DND-41 (cell line): ENCODE data around the gene TOP2B.

ENCODE experiments used
- ATAC-seq: fragments of 200-7000 bp; cut with Tn5 transposase; 3 replicates; pipeline ENCODE4 v1.9.1; 2021; ENCODE audit warnings: low read depth; ENCODE audit not compliant: insufficient read depth
- DNase-seq: peaks from one replicate; pipeline ENCODE4 v3.0.0-alpha.2; 2020
- H2AFZ ChIP-seq: 2 replicates; pipeline ENCODE4 v1.6.0; 2012; ENCODE audit warnings: low read depth, low read length
- H3K27ac ChIP-seq: 2 replicates; pipeline ENCODE4 v1.5.1; 2012; ENCODE audit warnings: low read length, inconsistent platforms
- H3K27me3 ChIP-seq: fragments of 200-600 bp; sonication (generic); 2 replicates; pipeline ENCODE4 v1.6.0; 2012; ENCODE audit warnings: low read length, mild to moderate bottlenecking, inconsistent platforms; ENCODE audit not compliant: insufficient read depth, poor library complexity
- H3K36me3 ChIP-seq: 2 replicates; pipeline ENCODE4 v1.5.1; 2012; ENCODE audit warnings: low read length, inconsistent platforms; ENCODE audit not compliant: insufficient read depth
- H3K4me1 ChIP-seq: 2 replicates; pipeline ENCODE4 v1.5.1; 2012; ENCODE audit warnings: mild to moderate bottlenecking, low read length; ENCODE audit not compliant: insufficient read depth
- H3K4me2 ChIP-seq: 2 replicates; pipeline ENCODE4 v1.6.0; 2012; ENCODE audit warnings: mild to moderate bottlenecking, moderate library complexity, low read length, inconsistent platforms; ENCODE audit not compliant: insufficient read depth
- H3K4me3 ChIP-seq, 2 experiments: fragments of 200-600 bp in 1 of 2; shearing (Covaris generic) in 1 of 2; 2 replicates each; pipeline ENCODE4 v1.5.1; 2012 to 2016; ENCODE audit warnings: inconsistent platforms in 2 of 2, low read length in 2 of 2, mild to moderate bottlenecking in 2 of 2, low read depth in 1 of 2, moderate library complexity in 1 of 2
- H3K79me2 ChIP-seq: 2 replicates; pipeline ENCODE4 v1.6.0; 2012; ENCODE audit warnings: low read length, inconsistent platforms; ENCODE audit not compliant: insufficient read depth
- H3K9ac ChIP-seq: 2 replicates; pipeline ENCODE4 v1.6.0; 2012; ENCODE audit warnings: low read depth, mild to moderate bottlenecking, inconsistent platforms, low read length, moderate library complexity
- H3K9me3 ChIP-seq: 2 replicates; pipeline ENCODE4 v1.5.1; 2012; ENCODE audit warnings: low read length, moderate library complexity, mild to moderate bottlenecking, inconsistent platforms; ENCODE audit not compliant: insufficient read depth, severe bottlenecking
- H4K20me1 ChIP-seq: 2 replicates; pipeline ENCODE4 v1.6.0; 2012; ENCODE audit warnings: low read length; ENCODE audit not compliant: insufficient read depth
- EZH2 ChIP-seq: IDR thresholded peaks from 3 replicates; pipeline ENCODE4 v1.6.1; 2012; ENCODE audit warnings: borderline replicate concordance, low read depth, mild to moderate bottlenecking, moderate library complexity, low read length, inconsistent platforms; ENCODE audit not compliant: severe bottlenecking
- TF ChIP-seq, protein P1 (sequence below): IDR thresholded peaks from 2 replicates; pipeline ENCODE4 v1.5.1; 2012; ENCODE audit warnings: borderline replicate concordance, low read length, moderate library complexity, mild to moderate bottlenecking; ENCODE audit not compliant: poor library complexity, severe bottlenecking; ENCODE audit errors: extremely low read depth

TOP2B gene

DNA sequence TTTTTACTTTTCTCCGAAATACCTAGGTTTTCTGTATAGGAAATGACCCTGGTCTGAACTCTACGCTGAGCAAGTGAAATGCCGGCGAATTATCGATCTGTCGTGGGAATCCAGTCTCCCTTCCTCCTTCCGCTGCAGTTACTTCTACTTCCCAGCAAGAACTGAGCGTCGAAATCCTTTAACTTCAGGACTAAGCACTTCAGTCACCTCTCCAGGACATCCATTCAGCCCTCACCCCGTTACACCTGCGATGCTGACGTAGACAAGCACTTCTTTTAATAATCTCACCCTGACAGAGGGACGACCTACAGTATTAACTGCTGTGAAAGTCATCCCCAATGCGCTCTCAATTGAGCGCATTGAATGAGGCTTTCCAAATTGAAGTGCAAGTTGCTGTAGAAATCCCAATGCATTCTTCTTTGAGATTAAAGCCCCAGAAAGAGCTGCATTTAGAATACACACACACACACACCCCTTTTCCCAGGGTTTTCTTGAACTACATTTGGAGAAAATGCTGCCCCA lies 1.3 kb downstream of the TOP2B start:
- Histone ChIP-seq H2AFZ (peak overlapping the region; percentile 66), H4K20me1 (peaks cover 43% of the 10 kb centered on the region), H3K27ac (peak overlapping the region; percentile 90)

DNA sequence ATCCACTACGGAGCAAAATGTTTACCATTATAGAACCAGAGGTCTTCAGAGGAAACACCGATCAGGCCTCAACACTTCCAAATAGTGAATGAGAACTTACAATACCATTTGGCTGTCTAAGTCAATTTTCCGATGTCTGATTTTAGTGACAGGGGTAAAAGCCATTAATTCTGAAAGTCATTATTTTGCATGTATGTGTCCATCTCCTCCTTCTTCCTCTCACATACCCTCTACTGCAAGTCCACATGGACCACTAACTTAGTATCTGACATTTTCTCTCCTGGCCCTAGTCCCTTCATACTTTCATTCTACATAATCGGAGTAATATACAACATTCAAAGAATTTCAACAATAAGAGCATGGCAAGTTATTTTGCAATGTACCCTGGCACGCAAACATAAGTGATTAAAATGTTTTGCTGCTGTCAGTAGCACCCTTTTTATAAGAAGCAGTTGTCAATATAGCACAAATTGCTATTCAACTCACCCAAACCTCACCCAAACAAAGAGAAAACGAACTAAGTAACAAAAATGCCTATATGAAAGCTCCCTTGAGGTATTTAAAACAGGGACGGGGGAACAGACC lies 1.9 kb downstream of the TOP2B start:
- Histone ChIP-seq H2AFZ (no peak overlapping the region), H3K27me3 (no peaks in the 10 kb centered on the region), H4K20me1 (peaks cover 43% of the 10 kb centered on the region), H3K79me2 (peaks cover 71% of the 10 kb centered on the region), H3K27ac (peak overlapping the region; percentile 90), H3K9ac (peak overlapping the region; percentile 94), H3K4me3 (peak overlapping the region; percentile 57 to 71), H3K4me2 (peak overlapping the region; percentile 84), H3K4me1 (peaks cover 60% of the 10 kb centered on the region), H3K36me3 (peaks cover 22% of the 10 kb centered on the region), H3K9me3 (no peaks in the 10 kb centered on the region)
- TF ChIP-seq, protein P1, sequence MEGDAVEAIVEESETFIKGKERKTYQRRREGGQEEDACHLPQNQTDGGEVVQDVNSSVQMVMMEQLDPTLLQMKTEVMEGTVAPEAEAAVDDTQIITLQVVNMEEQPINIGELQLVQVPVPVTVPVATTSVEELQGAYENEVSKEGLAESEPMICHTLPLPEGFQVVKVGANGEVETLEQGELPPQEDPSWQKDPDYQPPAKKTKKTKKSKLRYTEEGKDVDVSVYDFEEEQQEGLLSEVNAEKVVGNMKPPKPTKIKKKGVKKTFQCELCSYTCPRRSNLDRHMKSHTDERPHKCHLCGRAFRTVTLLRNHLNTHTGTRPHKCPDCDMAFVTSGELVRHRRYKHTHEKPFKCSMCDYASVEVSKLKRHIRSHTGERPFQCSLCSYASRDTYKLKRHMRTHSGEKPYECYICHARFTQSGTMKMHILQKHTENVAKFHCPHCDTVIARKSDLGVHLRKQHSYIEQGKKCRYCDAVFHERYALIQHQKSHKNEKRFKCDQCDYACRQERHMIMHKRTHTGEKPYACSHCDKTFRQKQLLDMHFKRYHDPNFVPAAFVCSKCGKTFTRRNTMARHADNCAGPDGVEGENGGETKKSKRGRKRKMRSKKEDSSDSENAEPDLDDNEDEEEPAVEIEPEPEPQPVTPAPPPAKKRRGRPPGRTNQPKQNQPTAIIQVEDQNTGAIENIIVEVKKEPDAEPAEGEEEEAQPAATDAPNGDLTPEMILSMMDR, result no peak
- no peak for TF ChIP-seq EZH2
- ATAC-seq (no peak), DNase-seq (no peak)

More for the DNA sequence above, 1.3 kb downstream of the TOP2B start:
- Histone ChIP-seq H3K79me2 (peaks cover 66% of the 10 kb centered on the region), H3K27me3 (no peaks in the 10 kb centered on the region), H3K36me3 (peaks cover 22% of the 10 kb centered on the region), H3K4me2 (peak overlapping the region; percentile 84), H3K9me3 (no peaks in the 10 kb centered on the region), H3K4me1 (peaks cover 60% of the 10 kb centered on the region), H3K9ac (peak overlapping the region; percentile 94), H3K4me3 (peak overlapping the region; percentile 57 to 71)
- peak; percentile 23 for DNase-seq
- peak; percentile 9 for ATAC-seq
- TF ChIP-seq, protein P1, result no peak
- TF ChIP-seq EZH2, result no peak

DNA sequence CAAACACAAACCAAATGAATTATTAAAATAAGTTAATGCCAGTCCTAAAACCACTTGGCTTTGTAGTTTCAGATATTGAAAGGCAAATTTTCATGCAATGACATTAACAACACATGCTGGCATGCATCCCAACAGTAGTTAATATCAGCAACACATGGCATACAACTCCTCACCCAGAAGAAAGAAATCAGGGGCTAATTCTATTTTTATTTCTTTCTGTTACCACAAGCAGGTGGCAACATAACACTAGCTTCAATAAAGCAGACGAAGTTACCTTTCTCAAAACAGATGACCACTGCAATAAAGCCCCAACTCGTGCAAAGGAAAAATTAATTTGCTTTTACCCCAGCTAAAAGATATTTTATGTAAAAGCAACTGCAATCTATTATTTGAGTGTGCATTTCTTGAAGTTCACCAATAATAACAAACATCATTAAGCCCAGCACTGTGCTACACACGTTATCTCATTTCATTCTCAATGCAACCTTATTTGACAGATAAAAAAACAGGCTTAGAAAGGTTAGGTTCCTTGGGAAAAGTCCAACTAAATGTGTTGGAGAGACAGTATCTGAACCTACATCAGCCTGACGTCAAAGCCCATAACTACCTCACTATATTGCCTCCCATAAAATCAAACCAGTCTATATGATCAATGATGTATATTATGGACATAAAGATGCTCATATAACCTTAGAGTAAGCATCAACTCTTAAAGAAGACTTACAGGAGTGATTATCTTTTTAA lies 2.8 kb downstream of the TOP2B start:
- peak overlapping the region; percentile 21 for H3K27ac ChIP-seq
- TF ChIP-seq, protein P1, result peak; percentile 24
- TF ChIP-seq EZH2, result no peak
- H2AFZ ChIP-seq, result no peak overlapping the region
- no peaks in the 10 kb centered on the region for H3K27me3 ChIP-seq
- ATAC-seq, result no peak
- H3K4me2 ChIP-seq, result peak overlapping the region; percentile 84
- peaks cover 27% of the 10 kb centered on the region for H3K36me3 ChIP-seq
- H4K20me1 ChIP-seq, result peaks cover 51% of the 10 kb centered on the region
- H3K4me3 ChIP-seq, result peak overlapping the region; percentile 57 to 71; a peak in 3 of 4 replicates
- peaks cover 67% of the 10 kb centered on the region for H3K4me1 ChIP-seq
- no peak for DNase-seq
- peaks cover 80% of the 10 kb centered on the region for H3K79me2 ChIP-seq
- no peaks in the 10 kb centered on the region for H3K9me3 ChIP-seq
- peak overlapping the region; percentile 94 for H3K9ac ChIP-seq
